GM18505 (cell line): ENCODE data around the gene ZNF668.
"Not testable (repeated sequence)": the region's sequence is repeated elsewhere in the genome, so short reads cannot be mapped to it uniquely, and the experiment has no call there.

ENCODE experiments used
- ATAC-seq: cut with Tn5 transposase; IDR thresholded peaks from one replicate; pipeline ENCODE4 v1.9.1; 2021; ENCODE audit not compliant: unreplicated experiment
- POLR2A ChIP-seq: IDR thresholded peaks from 4 replicates; pipeline ENCODE4 v1.6.1; 2011; ENCODE audit warnings: borderline replicate concordance; ENCODE audit not compliant: insufficient read depth, insufficient read length; ENCODE audit errors: extremely low read depth

The ZNF668 gene

GRCh38 chr16:31108794-31109558, 34.9 kb upstream of the ZNF668 start:
- no peak for ATAC-seq

GRCh38 chr16:31108035-31108793, 34.2 kb upstream of the ZNF668 start, which contains the start of gene BCKDK:
BCKDK (plus strand) TSS chr16:31108386; CDS start chr16:31109224, 838 bp downstream.
- peak; percentile 85 for ATAC-seq
- peak; percentile 77 for TF ChIP-seq POLR2A

More at GRCh38 chr16:31108794-31109558, 34.9 kb upstream of the ZNF668 start:
- no peak for TF ChIP-seq POLR2A

GRCh38 chr16:31107465-31107867, 33.4 kb upstream of the ZNF668 start:
- TF ChIP-seq POLR2A: no peak
- no peak for ATAC-seq

- no peak for TF ChIP-seq POLR2A
- no peak for ATAC-seq
These were observed 32.7 kb upstream of the ZNF668 start for GRCh38 chr16:31106509-31107464.

- ATAC-seq: peak; percentile 37
- TF ChIP-seq POLR2A: no peak
These were observed 31.7 kb upstream of the ZNF668 start for GRCh38 chr16:31105677-31106213.

- not testable (repeated sequence) for ATAC-seq
These were observed 27.0 kb upstream of the ZNF668 start for GRCh38 chr16:31100876-31101641.

GRCh38 chr16:31099860-31100638, 26.0 kb upstream of the ZNF668 start:
- TF ChIP-seq POLR2A: no peak
- ATAC-seq: no peak

GRCh38 chr16:31094424-31095120, 20.5 kb upstream of the ZNF668 start, which contains the start of gene VKORC1:
VKORC1 (minus strand) TSS chr16:31094797; CDS start chr16:31094729, 68 bp downstream.
- peak; percentile 88 for ATAC-seq
- peak; percentile 59 for TF ChIP-seq POLR2A

- no peak for TF ChIP-seq POLR2A
- ATAC-seq: peak; percentile 7
These were observed 20.0 kb upstream of the ZNF668 start for GRCh38 chr16:31094088-31094423.

- ATAC-seq: no peak
- no peak for TF ChIP-seq POLR2A
These were observed 19.2 kb upstream of the ZNF668 start for GRCh38 chr16:31093132-31093703.

- ATAC-seq: no peak
These were observed 18.3 kb upstream of the ZNF668 start for GRCh38 chr16:31092330-31092729.

GRCh38 chr16:31090540-31090939, 16.5 kb upstream of the ZNF668 start:
- no peak for TF ChIP-seq POLR2A
- no peak for ATAC-seq

More at GRCh38 chr16:31092330-31092729, 18.3 kb upstream of the ZNF668 start:
- no peak for TF ChIP-seq POLR2A
